ENCODE data around the gene ATG7.
A peak's percentile ranks its signal among the peaks of the same experiment; 100 is the strongest.

The ATG7 gene

DNA sequence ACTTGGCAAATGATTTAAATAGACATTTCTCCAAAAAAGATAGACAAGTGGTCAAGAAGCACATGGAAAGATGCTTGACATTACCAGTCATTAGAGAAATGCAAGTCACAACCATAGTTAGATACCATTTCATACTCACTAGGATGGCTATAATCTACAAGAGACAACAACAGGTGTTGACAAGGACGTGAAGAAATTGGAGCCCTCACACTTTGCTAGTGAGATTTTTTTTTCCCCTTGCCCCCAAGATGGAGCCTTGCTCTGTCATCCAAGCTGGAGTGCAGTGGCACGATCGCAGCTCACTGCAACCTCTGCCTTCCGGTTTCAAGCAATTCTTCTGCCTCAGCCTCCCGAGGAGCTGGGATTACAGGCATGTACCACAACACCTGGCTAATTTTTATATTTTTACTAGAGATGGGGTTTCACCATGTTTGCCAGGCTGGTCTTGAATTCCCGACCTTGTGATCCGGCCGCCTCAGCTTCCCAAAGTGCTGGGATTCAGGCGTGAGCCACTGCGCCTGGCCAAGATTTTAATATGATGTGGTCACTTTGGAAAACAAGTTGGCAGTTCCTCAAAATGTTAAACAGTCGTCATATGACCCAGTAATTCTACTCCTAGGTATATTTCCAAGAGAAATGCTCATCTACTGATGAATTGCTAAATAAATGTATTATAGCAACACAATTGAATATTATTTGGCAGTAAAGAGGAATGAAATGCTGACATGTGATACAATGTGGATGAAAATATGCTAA, 103.3 kb downstream of the ATG7 start:
- no peaks in the 10 kb centered on the region for H3K9me3 ChIP-seq (ENCODE audit: insufficient read depth, low read length, severe bottlenecking)
- H3K4me2 ChIP-seq (ENCODE audit: insufficient read depth, low read length) = no peak overlapping the region
- no peaks in the 10 kb centered on the region for H3K79me2 ChIP-seq (ENCODE audit: insufficient read depth, low read length)
- H3K9ac ChIP-seq (ENCODE audit: low read depth, low read length) = no peak overlapping the region
- H4K20me1 ChIP-seq (ENCODE audit: insufficient read depth, low read length) = no peaks in the 10 kb centered on the region
- no peak overlapping the region for H3K4me3 ChIP-seq (ENCODE audit: low read depth in 1 of 2, low read length in 2 of 2)
- ATAC-seq (ENCODE audit: insufficient read depth, low read depth) = no peak
- TF ChIP-seq, protein P1, sequence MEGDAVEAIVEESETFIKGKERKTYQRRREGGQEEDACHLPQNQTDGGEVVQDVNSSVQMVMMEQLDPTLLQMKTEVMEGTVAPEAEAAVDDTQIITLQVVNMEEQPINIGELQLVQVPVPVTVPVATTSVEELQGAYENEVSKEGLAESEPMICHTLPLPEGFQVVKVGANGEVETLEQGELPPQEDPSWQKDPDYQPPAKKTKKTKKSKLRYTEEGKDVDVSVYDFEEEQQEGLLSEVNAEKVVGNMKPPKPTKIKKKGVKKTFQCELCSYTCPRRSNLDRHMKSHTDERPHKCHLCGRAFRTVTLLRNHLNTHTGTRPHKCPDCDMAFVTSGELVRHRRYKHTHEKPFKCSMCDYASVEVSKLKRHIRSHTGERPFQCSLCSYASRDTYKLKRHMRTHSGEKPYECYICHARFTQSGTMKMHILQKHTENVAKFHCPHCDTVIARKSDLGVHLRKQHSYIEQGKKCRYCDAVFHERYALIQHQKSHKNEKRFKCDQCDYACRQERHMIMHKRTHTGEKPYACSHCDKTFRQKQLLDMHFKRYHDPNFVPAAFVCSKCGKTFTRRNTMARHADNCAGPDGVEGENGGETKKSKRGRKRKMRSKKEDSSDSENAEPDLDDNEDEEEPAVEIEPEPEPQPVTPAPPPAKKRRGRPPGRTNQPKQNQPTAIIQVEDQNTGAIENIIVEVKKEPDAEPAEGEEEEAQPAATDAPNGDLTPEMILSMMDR (IDR thresholded peaks at IDR 0.05; ENCODE audit: borderline replicate concordance, extremely low read depth, low read length, poor library complexity, severe bottlenecking) = no peak
- no peak for TF ChIP-seq EZH2 (IDR thresholded peaks at IDR 0.05; ENCODE audit: borderline replicate concordance, low read depth, low read length, severe bottlenecking)
- H2AFZ ChIP-seq (ENCODE audit: low read depth, low read length) = no peak overlapping the region
- no peak overlapping the region for H3K27ac ChIP-seq (ENCODE audit: low read length)
- DNase-seq = no peak
- no peaks in the 10 kb centered on the region for H3K27me3 ChIP-seq (ENCODE audit: insufficient read depth, low read length, poor library complexity)
- H3K4me1 ChIP-seq (ENCODE audit: insufficient read depth, low read length) = no peaks in the 10 kb centered on the region
- no peaks in the 10 kb centered on the region; the same call in 1 of the 2 replicates for H3K36me3 ChIP-seq (ENCODE audit: insufficient read depth, low read length)

GRCh38 chr3:11377719-11378118, 105.5 kb downstream of the ATG7 start:
- no peak overlapping the region for H3K9ac ChIP-seq (ENCODE audit: low read depth, low read length)
- no peaks in the 10 kb centered on the region; the same call in 1 of the 2 replicates for H3K36me3 ChIP-seq (ENCODE audit: insufficient read depth, low read length)
- ATAC-seq (ENCODE audit: insufficient read depth, low read depth) = no peak
- no peaks in the 10 kb centered on the region for H4K20me1 ChIP-seq (ENCODE audit: insufficient read depth, low read length)
- DNase-seq = no peak
- H2AFZ ChIP-seq (ENCODE audit: low read depth, low read length) = no peak overlapping the region
- H3K27ac ChIP-seq (ENCODE audit: low read length) = no peak overlapping the region
- H3K79me2 ChIP-seq (ENCODE audit: insufficient read depth, low read length) = no peaks in the 10 kb centered on the region
- H3K4me1 ChIP-seq (ENCODE audit: insufficient read depth, low read length) = no peaks in the 10 kb centered on the region
- no peak overlapping the region for H3K4me3 ChIP-seq (ENCODE audit: low read depth in 1 of 2, low read length in 2 of 2)
- no peak for TF ChIP-seq EZH2 (IDR thresholded peaks at IDR 0.05; ENCODE audit: borderline replicate concordance, low read depth, low read length, severe bottlenecking)
- TF ChIP-seq, protein P1 (IDR thresholded peaks at IDR 0.05; ENCODE audit: borderline replicate concordance, extremely low read depth, low read length, poor library complexity, severe bottlenecking) = no peak
- H3K4me2 ChIP-seq (ENCODE audit: insufficient read depth, low read length) = no peak overlapping the region
- H3K27me3 ChIP-seq (ENCODE audit: insufficient read depth, low read length, poor library complexity) = no peaks in the 10 kb centered on the region
- H3K9me3 ChIP-seq (ENCODE audit: insufficient read depth, low read length, severe bottlenecking) = no peaks in the 10 kb centered on the region

GRCh38 chr3:11379238-11379823, 107.1 kb downstream of the ATG7 start:
- ATAC-seq (ENCODE audit: insufficient read depth, low read depth) = peak; percentile 61; the same call in 2 of the 3 replicates
- Histone ChIP-seq H3K79me2 (ENCODE audit: insufficient read depth, low read length) (no peaks in the 10 kb centered on the region), H4K20me1 (ENCODE audit: insufficient read depth, low read length) (no peaks in the 10 kb centered on the region), H3K9ac (ENCODE audit: low read depth, low read length) (no peak overlapping the region), H3K4me3 (ENCODE audit: low read depth in 1 of 2, low read length in 2 of 2) (no peak overlapping the region), H3K27me3 (ENCODE audit: insufficient read depth, low read length, poor library complexity) (no peaks in the 10 kb centered on the region), H3K9me3 (ENCODE audit: insufficient read depth, low read length, severe bottlenecking) (no peaks in the 10 kb centered on the region), H3K4me2 (ENCODE audit: insufficient read depth, low read length) (no peak overlapping the region), H3K36me3 (ENCODE audit: insufficient read depth, low read length) (no peaks in the 10 kb centered on the region), H3K27ac (ENCODE audit: low read length) (no peak overlapping the region), H2AFZ (ENCODE audit: low read depth, low read length) (no peak overlapping the region), H3K4me1 (ENCODE audit: insufficient read depth, low read length) (no peaks in the 10 kb centered on the region)
- TF ChIP-seq EZH2 (IDR thresholded peaks at IDR 0.05; ENCODE audit: borderline replicate concordance, low read depth, low read length, severe bottlenecking) = no peak
- TF ChIP-seq, protein P1 (IDR thresholded peaks at IDR 0.05; ENCODE audit: borderline replicate concordance, extremely low read depth, low read length, poor library complexity, severe bottlenecking) = peak; percentile 70
- DNase-seq = no peak
